Neural progenitor cell (in vitro differentiated cells): ENCODE measurements around the gene OAF. TPM values are rescaled to one million over a fixed set of nuclear protein-coding genes. Genes with fewer than 3 reads are reported as not detected.

Source experiments
- DNase-seq: peaks from one replicate; pipeline ENCODE4 v3.0.0-alpha.2; 2016; ENCODE audit warnings: low spot score
- H2AFZ ChIP-seq: fragments of 200-600 bp; sonication (generic); replicated peaks from 2 replicates; pipeline ENCODE4 v1.6.1; 2016; ENCODE audit warnings: antibody characterized with exemption
- H3F3A ChIP-seq: fragments of 200-600 bp; sonication (generic); 2 replicates; pipeline ENCODE4 v1.6.1; 2016; ENCODE audit warnings: antibody characterized with exemption, low read depth
- H3K27ac ChIP-seq: fragments of 200-600 bp; sonication (generic); 2 replicates; pipeline ENCODE4 v1.5.1; 2016; ENCODE audit warnings: mild to moderate bottlenecking
- H3K27me3 ChIP-seq: fragments of 200-600 bp; sonication (generic); 2 replicates; pipeline ENCODE4 v1.6.1; 2016; ENCODE audit warnings: mild to moderate bottlenecking, moderate library complexity
- H3K36me3 ChIP-seq: fragments of 200-600 bp; sonication (generic); 2 replicates; pipeline ENCODE4 v1.5.1; 2016
- H3K4me1 ChIP-seq: fragments of 200-600 bp; sonication (generic); 2 replicates; pipeline ENCODE4 v1.6.1; 2016; ENCODE audit warnings: mixed run types
- H3K4me2 ChIP-seq: fragments of 200-600 bp; sonication (generic); 2 replicates; pipeline ENCODE4 v1.6.1; 2016
- H3K4me3 ChIP-seq: fragments of 200-600 bp; sonication (generic); 2 replicates; pipeline ENCODE4 v1.5.1; 2016
- H3K79me2 ChIP-seq: fragments of 200-600 bp; sonication (generic); 2 replicates; pipeline ENCODE4 v1.6.1; 2016; ENCODE audit warnings: low read depth
- H3K9ac ChIP-seq: fragments of 200-600 bp; sonication (generic); 2 replicates; pipeline ENCODE4 v1.6.1; 2016
- H3K9me3 ChIP-seq: fragments of 200-600 bp; sonication (generic); 2 replicates; pipeline ENCODE4 v1.5.1; 2016; ENCODE audit warnings: low read depth
- H4K20me1 ChIP-seq: fragments of 200-600 bp; sonication (generic); 2 replicates; pipeline ENCODE4 v1.6.1; 2016; ENCODE audit warnings: low read depth
- H3K27ac Mint-ChIP-seq: 3 replicates; pipeline ENCODE4 v1.8.0; 2021; ENCODE audit warnings: mixed read lengths
- H3K27me3 Mint-ChIP-seq: 2 replicates; pipeline ENCODE4 v1.8.0; 2022; ENCODE audit warnings: low read depth, mild to moderate bottlenecking, inconsistent platforms, moderate library complexity, mixed read lengths; ENCODE audit not compliant: insufficient read depth
- H3K36me3 Mint-ChIP-seq: 3 replicates; pipeline ENCODE4 v1.8.0; 2021; ENCODE audit warnings: mixed read lengths
- H3K4me1 Mint-ChIP-seq: 3 replicates; pipeline ENCODE4 v1.8.0; 2021; ENCODE audit warnings: mixed read lengths
- H3K4me3 Mint-ChIP-seq: 3 replicates; pipeline ENCODE4 v1.8.0; 2021; ENCODE audit warnings: mild to moderate bottlenecking, moderate library complexity, mixed read lengths
- H3K9me3 Mint-ChIP-seq: 3 replicates; pipeline ENCODE4 v1.8.0; 2020; ENCODE audit warnings: mixed read lengths
- CTCF ChIP-seq: fragments of 200-600 bp; sonication (generic); IDR thresholded peaks from 2 replicates; pipeline ENCODE4 v1.5.1; 2017; ENCODE audit warnings: antibody characterized with exemption, mild to moderate bottlenecking
- EZH2 ChIP-seq: fragments of 200-600 bp; sonication (generic); IDR thresholded peaks from 2 replicates; pipeline ENCODE4 v1.6.1; 2017; ENCODE audit warnings: antibody characterized with exemption, mild to moderate bottlenecking, moderate library complexity
- EZH2phosphoT487 ChIP-seq: fragments of 200-600 bp; sonication (generic); IDR thresholded peaks from 2 replicates; pipeline ENCODE4 v1.6.1; 2017; ENCODE audit warnings: antibody characterized with exemption
- total RNA-seq: library from RNA; depleted of rRNA; stranded (reverse); fragments of >200 nt; gene quantifications from 2 replicates; pipeline ENCODE4 v1.2.3, GENCODE V29; 2015; ENCODE audit warnings: low replicate concordance

OAF gene
- total RNA-seq, 1 donor from 2014 or later, result 0.47 TPM

- no peaks in the 10 kb centered on the region for H4K20me1 ChIP-seq
- TF ChIP-seq EZH2phosphoT487 (peak; percentile 73), EZH2 (peak; percentile 82), CTCF (peak; percentile 94)
- Mint-ChIP-seq H3K36me3 (no peaks in the 10 kb centered on the region), H3K9me3 (peaks cover 4% of the 10 kb centered on the region), H3K4me1 (peaks cover 23% of the 10 kb centered on the region), H3K27me3 (peaks cover 35% of the 10 kb centered on the region), H3K4me3 (peak overlapping the region; percentile 83), H3K27ac (peak overlapping the region; percentile 88)
- peaks cover 9% of the 10 kb centered on the region for H3K4me1 ChIP-seq
- no peaks in the 10 kb centered on the region for H3F3A ChIP-seq
- H3K9me3 ChIP-seq, result no peaks in the 10 kb centered on the region
- H3K36me3 ChIP-seq, result no peaks in the 10 kb centered on the region
- DNase-seq, result peak; percentile 85
- H3K27ac ChIP-seq, result no peak overlapping the region
- peak overlapping the region; percentile 98 for H2AFZ ChIP-seq
- H3K4me2 ChIP-seq, result peak overlapping the region; percentile 89
- no peak overlapping the region for H3K9ac ChIP-seq
- peak overlapping the region; percentile 55 for H3K4me3 ChIP-seq
- peaks cover 100% of the 10 kb centered on the region for H3K27me3 ChIP-seq
- no peaks in the 10 kb centered on the region for H3K79me2 ChIP-seq
Observed at GRCh38 chr11:120168960-120169681, 41.7 kb upstream of the OAF start.

GRCh38 chr11:120169981-120170698 lies 40.7 kb upstream of the OAF start:
- Histone ChIP-seq H3K9me3 (no peaks in the 10 kb centered on the region), H3F3A (no peaks in the 10 kb centered on the region), H3K4me2 (no peak overlapping the region), H3K79me2 (no peaks in the 10 kb centered on the region), H3K4me3 (no peak overlapping the region), H3K27ac (no peak overlapping the region), H3K9ac (no peak overlapping the region), H3K4me1 (peaks cover 9% of the 10 kb centered on the region), H2AFZ (no peak overlapping the region), H3K27me3 (peaks cover 100% of the 10 kb centered on the region), H3K36me3 (no peaks in the 10 kb centered on the region), H4K20me1 (no peaks in the 10 kb centered on the region)
- no peak overlapping the region for H3K4me3 Mint-ChIP-seq
- H3K36me3 Mint-ChIP-seq, result no peaks in the 10 kb centered on the region
- peaks cover 36% of the 10 kb centered on the region for H3K27me3 Mint-ChIP-seq
- DNase-seq, result no peak
- H3K4me1 Mint-ChIP-seq, result peaks cover 23% of the 10 kb centered on the region
- H3K9me3 Mint-ChIP-seq, result no peaks in the 10 kb centered on the region
- no peak for TF ChIP-seq CTCF
- no peak for TF ChIP-seq EZH2
- no peak for TF ChIP-seq EZH2phosphoT487
- H3K27ac Mint-ChIP-seq, result no peak overlapping the region

- Mint-ChIP-seq H3K9me3 (peaks cover 3% of the 10 kb centered on the region), H3K4me1 (peaks cover 24% of the 10 kb centered on the region), H3K27ac (no peak overlapping the region), H3K4me3 (no peak overlapping the region), H3K27me3 (peaks cover 33% of the 10 kb centered on the region), H3K36me3 (no peaks in the 10 kb centered on the region)
- DNase-seq, result no peak
- H3K36me3 ChIP-seq, result no peaks in the 10 kb centered on the region
- H3K4me3 ChIP-seq, result no peak overlapping the region
- H3K4me1 ChIP-seq, result peaks cover 9% of the 10 kb centered on the region
- no peaks in the 10 kb centered on the region for H3K79me2 ChIP-seq
- H3K27me3 ChIP-seq, result peaks cover 100% of the 10 kb centered on the region
- TF ChIP-seq CTCF (no peak), EZH2phosphoT487 (no peak), EZH2 (no peak)
- no peaks in the 10 kb centered on the region for H3K9me3 ChIP-seq
- H4K20me1 ChIP-seq, result no peaks in the 10 kb centered on the region
- no peak overlapping the region for H3K27ac ChIP-seq
- no peak overlapping the region for H2AFZ ChIP-seq
- no peak overlapping the region for H3K9ac ChIP-seq
- H3F3A ChIP-seq, result no peaks in the 10 kb centered on the region
- H3K4me2 ChIP-seq, result no peak overlapping the region
Observed at GRCh38 chr11:120170741-120171261, 40.0 kb upstream of the OAF start.
